ENCODE data around the gene TMEM86B.

The TMEM86B gene

DNA sequence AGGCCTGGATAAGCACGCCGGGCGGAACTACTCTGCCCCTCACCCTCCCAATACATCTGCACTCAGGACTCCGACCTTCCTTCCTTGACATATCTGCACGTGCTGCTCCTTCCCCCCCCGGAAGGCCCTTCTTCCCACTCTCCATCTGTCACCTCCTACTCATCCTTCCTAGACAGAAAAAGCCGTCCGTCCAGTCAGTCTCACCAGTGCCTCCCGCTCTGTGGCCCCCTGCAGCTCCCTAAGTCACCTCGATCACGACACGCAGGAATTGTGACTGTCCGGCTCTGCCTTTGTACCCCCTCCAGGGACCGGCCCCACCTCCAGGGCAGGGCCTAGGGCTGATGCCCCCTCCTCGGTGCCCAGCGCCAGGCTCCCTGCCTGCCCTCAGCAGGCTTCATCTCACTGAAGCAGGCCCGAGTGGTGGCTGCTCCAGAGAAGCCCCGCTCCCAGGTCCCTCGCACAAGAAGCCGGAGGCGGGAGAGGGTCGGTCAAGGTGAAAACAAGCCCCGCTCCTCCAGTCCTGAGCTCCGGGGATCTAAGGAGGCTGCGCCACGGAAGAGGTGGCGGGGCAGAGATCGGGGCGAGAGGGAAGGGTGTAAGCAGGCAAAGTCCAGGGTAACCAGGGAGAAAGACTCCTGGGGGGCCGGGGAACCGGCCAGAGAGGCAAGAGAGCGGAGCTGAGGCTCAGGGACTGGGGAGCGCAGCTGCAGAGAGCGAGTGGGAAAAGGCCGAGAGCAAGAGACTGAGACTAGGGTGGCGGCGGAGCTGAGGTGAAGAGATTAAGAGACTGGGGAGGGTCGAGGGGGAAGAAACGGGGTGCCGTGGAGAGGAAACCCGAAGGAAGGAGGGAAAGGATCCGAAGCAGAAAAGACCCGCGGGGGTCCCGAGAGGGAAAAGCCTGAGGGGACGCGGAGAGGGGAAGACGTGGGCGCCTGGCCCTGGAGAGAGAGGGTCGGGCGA lies 29.2 kb upstream of the TMEM86B start:
- DNase-seq, result no peak

GRCh38 chr19:55256562-55257460 lies 28.2 kb upstream of the TMEM86B start:
- no peak for DNase-seq

DNA sequence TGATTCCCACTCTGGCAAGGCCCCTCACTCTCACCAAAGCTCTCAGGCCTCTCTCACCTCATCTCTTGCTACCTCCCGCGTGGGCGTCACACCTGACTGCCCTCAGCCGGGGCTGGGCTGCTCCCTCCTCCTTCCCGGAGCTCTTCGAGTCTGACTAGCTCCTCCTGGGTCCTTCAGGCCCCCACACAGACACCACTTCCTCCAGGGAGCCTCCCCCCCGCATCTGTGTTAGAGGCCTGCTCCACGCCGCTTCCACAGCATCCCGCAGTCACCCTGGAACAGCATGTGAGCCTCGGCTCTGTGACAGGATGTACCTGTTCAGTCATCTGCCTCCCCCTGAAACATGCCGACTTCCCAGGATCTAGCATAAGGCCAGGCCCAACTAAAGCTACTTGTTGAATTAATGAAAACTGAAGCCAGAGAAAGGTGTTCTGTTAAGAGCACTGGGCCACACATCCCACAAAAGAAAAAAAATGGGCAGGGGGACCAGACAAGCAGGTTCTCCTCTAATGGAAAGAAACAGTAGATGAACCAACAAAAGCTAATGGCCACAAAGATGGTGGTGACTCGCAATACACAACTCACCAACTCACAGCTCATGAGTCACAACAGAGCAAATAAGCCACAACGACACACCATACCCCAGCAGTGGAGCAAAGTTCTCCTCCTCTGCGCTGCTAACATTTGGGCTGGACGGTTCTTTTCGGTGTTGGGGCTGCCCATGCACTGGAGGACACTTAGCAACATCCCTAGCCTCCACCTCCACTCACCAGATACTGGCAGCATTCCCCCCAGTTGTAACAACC lies 27.3 kb upstream of the TMEM86B start:
- DNase-seq, result peak; percentile 47 to 62

DNA sequence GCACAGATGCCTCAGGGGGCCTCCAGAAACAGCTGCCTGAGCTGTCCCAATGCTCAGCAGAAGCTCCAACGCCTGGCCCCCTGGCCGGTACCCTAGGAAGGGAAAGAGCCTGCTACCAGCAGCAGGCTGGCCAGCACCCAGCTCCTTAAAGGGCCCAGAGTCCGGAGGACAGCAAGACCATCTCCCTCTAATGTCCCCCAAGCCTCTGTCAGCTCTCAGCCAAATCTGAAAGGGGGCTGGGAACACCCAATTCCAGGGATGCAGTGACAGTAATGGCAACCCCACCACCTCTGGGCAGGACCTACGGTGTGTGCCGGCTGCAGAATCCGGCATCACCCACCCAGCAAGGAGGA lies 26.0 kb upstream of the TMEM86B start:
- DNase-seq, result no peak

DNA sequence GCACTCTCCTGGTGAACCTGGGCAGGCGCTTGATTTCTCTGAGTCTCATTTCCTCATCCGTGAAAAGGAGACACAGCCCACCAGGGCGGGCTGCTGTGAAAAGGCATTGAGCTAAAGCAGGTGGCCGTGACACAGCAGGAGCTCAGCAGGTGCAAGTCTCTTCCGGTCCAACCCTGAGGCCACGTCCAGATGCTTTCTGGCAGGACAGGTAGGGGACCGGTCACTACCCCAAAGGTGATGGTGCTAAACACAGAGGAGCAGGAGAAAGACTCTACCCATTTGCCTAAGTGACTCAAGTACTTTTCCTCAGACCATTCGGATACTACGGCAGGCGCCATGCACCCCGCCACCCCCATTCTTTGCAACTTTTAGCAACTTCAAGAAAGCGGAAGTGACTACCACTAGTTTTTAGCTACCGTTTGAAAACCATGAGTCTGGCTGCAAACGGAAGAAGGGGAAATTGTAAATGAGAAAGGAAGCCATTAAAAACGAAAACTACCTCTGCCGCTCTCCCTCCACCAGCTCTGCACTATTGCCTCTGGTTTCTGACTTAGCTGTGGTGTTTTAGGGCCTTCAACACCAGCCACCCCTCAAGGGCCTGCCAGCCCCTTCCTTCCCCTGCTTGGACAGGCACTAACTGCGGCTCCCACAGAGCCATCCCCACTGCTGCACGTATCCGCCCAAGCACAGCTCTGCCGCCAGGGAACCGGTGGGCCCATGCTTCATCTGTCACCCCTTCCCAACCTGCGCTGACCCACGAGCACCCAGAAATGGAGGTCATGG lies 25.5 kb upstream of the TMEM86B start:
- peak; percentile 68 to 75 for DNase-seq

DNA sequence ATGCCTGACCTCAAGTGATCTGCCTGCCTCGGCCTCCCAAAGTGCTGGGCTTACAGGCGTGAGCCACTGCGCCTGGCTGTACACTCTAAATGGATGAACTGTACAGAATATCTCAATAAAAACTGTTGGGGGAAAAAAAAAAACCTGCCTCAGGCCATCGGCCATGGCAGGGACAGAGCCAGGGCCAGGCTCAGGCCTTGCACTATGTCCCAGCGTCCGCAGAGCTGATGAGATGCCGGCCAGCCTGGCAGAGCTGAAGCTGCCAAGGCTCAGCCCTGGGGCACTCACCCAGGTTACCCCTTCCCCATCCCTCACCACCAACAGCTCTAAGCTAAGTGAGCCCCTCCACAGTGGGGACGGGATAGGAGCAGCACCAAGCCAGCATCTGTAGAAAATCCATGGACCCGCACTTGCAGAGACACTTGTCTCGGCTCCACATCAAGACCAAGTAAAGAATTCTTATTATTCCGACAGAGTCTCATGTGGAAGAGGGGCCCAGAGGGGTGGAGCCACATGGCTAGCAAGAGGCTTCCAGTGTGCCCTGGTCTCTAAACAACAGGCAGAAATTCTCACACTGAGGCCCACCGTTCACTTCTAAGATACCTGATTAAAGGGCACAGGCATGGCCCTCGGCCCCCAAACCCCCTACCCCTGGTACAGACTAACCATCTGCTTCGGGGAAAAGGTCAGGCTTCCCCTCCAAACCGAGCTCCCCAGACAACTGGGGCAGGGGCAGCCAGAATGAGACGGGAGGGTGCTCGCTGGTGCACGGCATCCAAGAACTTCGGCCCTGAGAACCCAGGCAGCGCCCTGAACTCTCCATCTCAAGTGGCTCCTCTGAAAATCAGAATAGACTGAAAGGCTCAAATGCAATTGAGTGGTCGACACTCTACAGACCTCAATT lies 24.4 kb upstream of the TMEM86B start:
- DNase-seq, result no peak

GRCh38 chr19:55251341-55252081 lies 22.9 kb upstream of the TMEM86B start:
- DNase-seq, result peak in 1 of 2 donors; percentile 59

GRCh38 chr19:55250262-55251036 lies 21.9 kb upstream of the TMEM86B start:
- no peak for DNase-seq

DNA sequence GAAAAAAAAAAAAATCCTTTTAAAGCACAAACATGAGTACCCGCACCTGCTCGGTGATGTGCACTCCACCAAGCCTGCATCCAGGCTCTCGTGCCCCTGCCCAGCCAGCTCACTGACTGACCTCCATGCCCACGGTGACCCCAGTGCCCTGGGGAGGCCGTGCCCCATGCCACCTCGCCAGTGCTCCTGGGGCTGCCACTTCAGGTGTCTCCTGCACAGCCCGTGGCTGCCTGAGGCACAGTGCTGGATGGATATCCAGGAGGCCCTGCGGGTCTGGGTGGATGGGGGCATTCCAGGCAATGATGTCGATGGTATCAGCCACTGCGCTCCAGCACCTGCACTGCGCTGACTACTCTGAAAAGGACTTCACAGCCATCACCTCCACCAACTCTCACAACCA lies 21.3 kb upstream of the TMEM86B start:
- DNase-seq, result no peak

GRCh38 chr19:55248704-55249103 lies 20.1 kb upstream of the TMEM86B start:
- DNase-seq, result no peak

- DNase-seq, result no peak
These were observed 19.7 kb upstream of the TMEM86B start for GRCh38 chr19:55248166-55248675.

DNA sequence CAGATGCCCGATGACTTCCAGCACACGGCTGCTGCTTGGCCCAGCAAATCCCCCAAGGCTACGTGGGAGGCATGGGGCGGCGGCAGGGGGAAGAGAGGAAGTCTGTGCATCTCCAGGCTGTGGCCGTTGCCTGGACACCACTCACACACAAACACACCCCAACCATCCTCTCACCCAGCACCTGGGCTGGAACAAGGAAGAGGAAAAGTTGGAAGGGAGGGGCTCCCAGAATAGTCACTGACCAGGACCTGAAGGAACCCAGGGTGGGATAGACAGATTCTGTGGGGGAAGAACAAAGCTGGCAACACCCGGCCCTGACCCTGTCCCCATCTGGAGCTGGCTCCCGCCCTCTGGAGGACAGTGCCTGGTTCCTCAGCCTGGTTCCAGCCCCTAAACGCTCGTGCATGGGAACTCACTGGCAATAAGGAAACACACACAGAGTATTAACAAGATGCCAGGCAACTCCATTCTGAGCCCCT lies 19.1 kb upstream of the TMEM86B start:
- DNase-seq, result no peak

GRCh38 chr19:55246462-55247451 lies 18.2 kb upstream of the TMEM86B start:
- DNase-seq, result no peak

DNA sequence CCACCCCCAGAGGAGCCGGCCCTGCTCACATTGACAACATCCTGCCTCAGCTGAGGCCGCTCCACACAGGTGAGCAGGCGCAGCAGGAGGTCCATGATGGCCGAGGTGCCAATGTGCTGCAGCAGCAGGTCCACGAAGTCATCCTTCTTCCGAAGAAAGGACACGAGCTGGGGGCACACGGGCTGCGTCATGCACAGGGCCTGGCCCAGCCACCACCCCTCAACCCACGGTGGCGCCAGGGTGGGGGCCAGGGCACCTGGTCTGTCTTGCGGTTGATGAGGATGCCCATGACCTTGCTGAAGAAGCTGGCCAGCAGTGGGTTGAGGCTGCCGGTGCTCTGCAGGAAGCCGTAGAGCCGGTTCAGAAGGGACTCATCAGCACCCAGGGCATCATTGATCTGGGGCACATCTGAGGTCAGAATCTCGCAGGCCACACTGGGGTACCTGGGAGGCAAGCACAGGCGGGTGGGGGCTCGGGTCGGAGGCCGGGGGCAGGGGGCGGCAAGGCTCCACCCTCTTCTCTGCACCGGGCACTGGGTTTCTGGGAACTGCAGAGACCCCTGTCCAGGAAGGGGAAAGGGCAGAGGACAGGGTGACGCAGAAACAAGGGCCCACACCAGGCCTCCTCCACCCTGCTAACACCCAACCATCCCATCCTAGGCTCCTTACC lies 16.8 kb upstream of the TMEM86B start:
- no peak for DNase-seq

DNA sequence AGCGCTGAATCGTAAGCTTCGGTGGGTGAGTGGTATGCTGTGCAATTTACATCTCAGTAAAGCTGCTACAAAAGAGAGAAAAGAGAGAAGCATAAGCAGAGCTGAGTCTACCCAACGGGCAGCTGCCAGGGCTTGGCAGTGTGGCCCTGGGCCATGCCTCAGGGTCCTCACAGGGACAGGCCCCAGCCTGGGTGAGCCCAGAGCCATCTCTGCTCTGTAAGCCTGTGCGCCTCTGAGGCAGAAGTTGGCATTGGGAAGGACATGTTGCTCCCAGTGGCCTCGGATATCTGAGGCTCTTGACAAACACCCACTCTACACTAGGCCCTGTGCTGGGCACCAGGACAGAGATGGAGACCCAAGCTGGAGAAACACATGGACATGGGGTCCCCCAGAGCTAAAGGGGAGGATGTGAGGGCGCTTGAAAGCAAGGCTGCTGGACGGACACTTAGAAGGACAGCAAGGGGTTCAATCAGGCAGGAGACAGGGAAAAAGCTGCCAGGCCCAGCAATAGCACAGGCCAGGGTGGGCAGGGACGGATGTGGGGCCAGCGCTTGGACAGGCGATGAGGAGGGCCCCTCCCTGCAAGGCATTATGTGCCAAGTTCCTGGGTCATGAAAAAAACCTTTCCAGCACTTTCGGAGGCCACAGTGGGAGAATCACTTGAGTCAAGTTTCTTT lies 15.6 kb upstream of the TMEM86B start:
- no peak for DNase-seq

DNA sequence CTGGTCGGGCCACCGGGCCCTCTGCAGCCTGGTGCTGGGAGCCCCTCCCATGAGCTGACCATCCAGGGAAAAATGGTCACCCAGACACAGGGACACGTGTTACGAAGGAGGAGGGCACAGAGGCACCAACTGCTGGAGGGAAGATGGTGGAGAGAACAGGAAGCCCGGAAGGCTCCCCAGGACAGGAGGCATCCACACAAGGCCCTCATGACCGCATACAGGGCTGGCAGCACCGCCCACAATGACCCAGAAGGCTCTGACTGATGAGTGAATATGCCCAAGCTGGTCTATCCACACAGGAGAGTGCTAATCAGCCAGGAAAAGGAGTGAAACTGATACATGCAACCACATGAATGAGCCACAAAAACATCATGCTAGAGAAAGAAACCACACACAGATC lies 14.0 kb upstream of the TMEM86B start:
- DNase-seq, result no peak

All from CD4-positive, alpha-beta T cell treated with Interferon alpha-2 for 1 hour (primary cell).